ENCODE measurements around the gene ITFG1.

Gene ITFG1

DNA sequence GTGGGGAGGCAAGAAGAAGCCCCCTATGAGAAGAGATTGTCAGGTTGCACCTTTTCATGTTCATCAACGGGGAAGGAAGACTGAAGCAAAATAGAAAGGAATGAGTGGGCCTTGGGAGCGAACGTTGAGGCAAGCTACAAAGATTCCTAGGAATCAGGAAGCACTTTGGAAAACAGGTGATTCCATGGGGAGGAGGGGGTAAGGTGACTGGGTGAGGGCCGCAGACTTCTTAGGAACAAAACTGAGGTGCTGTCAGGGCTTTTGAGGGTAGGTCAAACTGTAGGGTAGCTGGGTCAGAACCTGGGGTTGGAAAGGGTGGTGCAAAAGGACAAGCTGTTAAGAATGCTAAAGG lies 528 bp downstream of the ITFG1 start:
- Histone ChIP-seq H3K9me3 (ENCODE audit: insufficient read depth, low read depth, low read length) (no peaks in the 10 kb centered on the region), H4K20me1 (ENCODE audit: insufficient read depth, low read length, poor library complexity, severe bottlenecking) (no peaks in the 10 kb centered on the region), H3K9ac (ENCODE audit: low read depth, low read length, poor library complexity, severe bottlenecking) (peak overlapping the region; percentile 96), H2AFZ (ENCODE audit: low read length) (peak overlapping the region; percentile 91), H3F3A (ENCODE audit: low read depth) (no peaks in the 10 kb centered on the region), H3K79me2 (ENCODE audit: insufficient read depth, low read length) (peaks cover 78% of the 10 kb centered on the region), H3K4me1 (ENCODE audit: insufficient read depth, low read length, poor library complexity, severe bottlenecking) (peaks cover 56% of the 10 kb centered on the region), H3K27me3 (ENCODE audit: insufficient read depth, low read length, poor library complexity, severe bottlenecking) (no peaks in the 10 kb centered on the region), H3K4me3 (ENCODE audit: low read length, poor library complexity, severe bottlenecking) (peak overlapping the region; percentile 88), H3K36me3 (ENCODE audit: insufficient read depth, low read length) (no peaks in the 10 kb centered on the region), H3K4me2 (ENCODE audit: low read depth, low read length, poor library complexity, severe bottlenecking) (peak overlapping the region; percentile 98), H3K9me2 (replicated peaks; ENCODE audit: low read depth, low read length) (no peaks in the 10 kb centered on the region)
- TF ChIP-seq CTCF (conservative IDR thresholded peaks at IDR 0.05; ENCODE audit: low read length): no peak
- TF ChIP-seq EZH2phosphoT487 (IDR thresholded peaks at IDR 0.05; ENCODE audit: borderline replicate concordance): no peak

- Histone ChIP-seq H3F3A (ENCODE audit: low read depth) (no peaks in the 10 kb centered on the region), H4K20me1 (ENCODE audit: insufficient read depth, low read length, poor library complexity, severe bottlenecking) (no peaks in the 10 kb centered on the region), H2AFZ (ENCODE audit: low read length) (no peak overlapping the region), H3K4me2 (ENCODE audit: low read depth, low read length, poor library complexity, severe bottlenecking) (peak overlapping the region; percentile 98), H3K4me3 (ENCODE audit: low read length, poor library complexity, severe bottlenecking) (peak overlapping the region; percentile 88), H3K36me3 (ENCODE audit: insufficient read depth, low read length) (no peaks in the 10 kb centered on the region), H3K9me2 (replicated peaks; ENCODE audit: low read depth, low read length) (no peaks in the 10 kb centered on the region), H3K27me3 (ENCODE audit: insufficient read depth, low read length, poor library complexity, severe bottlenecking) (no peaks in the 10 kb centered on the region), H3K9me3 (ENCODE audit: insufficient read depth, low read depth, low read length) (no peaks in the 10 kb centered on the region), H3K4me1 (ENCODE audit: insufficient read depth, low read length, poor library complexity, severe bottlenecking) (peaks cover 54% of the 10 kb centered on the region), H3K9ac (ENCODE audit: low read depth, low read length, poor library complexity, severe bottlenecking) (peak overlapping the region; percentile 96), H3K79me2 (ENCODE audit: insufficient read depth, low read length) (peaks cover 78% of the 10 kb centered on the region)
- no peak for TF ChIP-seq CTCF (conservative IDR thresholded peaks at IDR 0.05; ENCODE audit: low read length)
- TF ChIP-seq EZH2phosphoT487 (IDR thresholded peaks at IDR 0.05; ENCODE audit: borderline replicate concordance): no peak
These were observed 1.3 kb downstream of the ITFG1 start for GRCh38 chr16:47459603-47460002.

- Histone ChIP-seq H3K9ac (ENCODE audit: low read depth, low read length, poor library complexity, severe bottlenecking) (peak overlapping the region; percentile 96), H3K9me3 (ENCODE audit: insufficient read depth, low read depth, low read length) (no peaks in the 10 kb centered on the region), H2AFZ (ENCODE audit: low read length) (no peak overlapping the region), H3K4me3 (ENCODE audit: low read length, poor library complexity, severe bottlenecking) (peak overlapping the region; percentile 88), H3K79me2 (ENCODE audit: insufficient read depth, low read length) (peaks cover 65% of the 10 kb centered on the region), H3K9me2 (replicated peaks; ENCODE audit: low read depth, low read length) (no peaks in the 10 kb centered on the region), H3K4me2 (ENCODE audit: low read depth, low read length, poor library complexity, severe bottlenecking) (peak overlapping the region; percentile 98), H3K27me3 (ENCODE audit: insufficient read depth, low read length, poor library complexity, severe bottlenecking) (no peaks in the 10 kb centered on the region), H3K4me1 (ENCODE audit: insufficient read depth, low read length, poor library complexity, severe bottlenecking) (peaks cover 42% of the 10 kb centered on the region), H3K36me3 (ENCODE audit: insufficient read depth, low read length) (peaks cover 3% of the 10 kb centered on the region; the same call in 1 of the 2 replicates), H3F3A (ENCODE audit: low read depth) (no peaks in the 10 kb centered on the region), H4K20me1 (ENCODE audit: insufficient read depth, low read length, poor library complexity, severe bottlenecking) (no peaks in the 10 kb centered on the region)
- TF ChIP-seq EZH2phosphoT487 (IDR thresholded peaks at IDR 0.05; ENCODE audit: borderline replicate concordance) (no peak), CTCF (conservative IDR thresholded peaks at IDR 0.05; ENCODE audit: low read length) (no peak)
These were observed 2.5 kb downstream of the ITFG1 start for GRCh38 chr16:47458331-47458730.

Measured in Loucy (cell line).